ENCODE results near the gene B9D1.

The B9D1 gene

GRCh38 chr17:19399750-19400450 is 37.4 kb upstream of the B9D1 start:
- TF ChIP-seq CTCF (conservative IDR thresholded peaks at IDR 0.05; ENCODE audit: low read depth, low read length): no peak
- H3K4me3 ChIP-seq (ENCODE audit: low read depth, low read length): no peak overlapping the region
- DNase-seq (ENCODE audit: low read depth): no peak

GRCh38 chr17:19398301-19399181 is 36.0 kb upstream of the B9D1 start:
- no peak for TF ChIP-seq CTCF (conservative IDR thresholded peaks at IDR 0.05; ENCODE audit: low read depth, low read length)
- DNase-seq (ENCODE audit: low read depth): peak; percentile 83
- no peak overlapping the region for H3K4me3 ChIP-seq (ENCODE audit: low read depth, low read length)

GRCh38 chr17:19397556-19398041 is 35.1 kb upstream of the B9D1 start:
- no peak for DNase-seq (ENCODE audit: low read depth)
- no peak overlapping the region for H3K4me3 ChIP-seq (ENCODE audit: low read depth, low read length)
- peak; percentile 21 for TF ChIP-seq CTCF (conservative IDR thresholded peaks at IDR 0.05; ENCODE audit: low read depth, low read length)

GRCh38 chr17:19392303-19392702 is 29.8 kb upstream of the B9D1 start:
- TF ChIP-seq CTCF (conservative IDR thresholded peaks at IDR 0.05; ENCODE audit: low read depth, low read length): no peak
- no peak overlapping the region for H3K4me3 ChIP-seq (ENCODE audit: low read depth, low read length)
- no peak for DNase-seq (ENCODE audit: low read depth)

- TF ChIP-seq CTCF (conservative IDR thresholded peaks at IDR 0.05; ENCODE audit: low read depth, low read length): no peak
- no peak overlapping the region for H3K4me3 ChIP-seq (ENCODE audit: low read depth, low read length)
- no peak for DNase-seq (ENCODE audit: low read depth)
These were observed 28.9 kb upstream of the B9D1 start for GRCh38 chr17:19391432-19391831.

- no peak overlapping the region for H3K4me3 ChIP-seq (ENCODE audit: low read depth, low read length)
- no peak for TF ChIP-seq CTCF (conservative IDR thresholded peaks at IDR 0.05; ENCODE audit: low read depth, low read length)
- no peak for DNase-seq (ENCODE audit: low read depth)
These were observed 28.4 kb upstream of the B9D1 start for GRCh38 chr17:19390951-19391350.
